NCI-H510A (cell line): Measurements from ENCODE around the gene ATP6V1F.
"Not testable (repeated sequence)": the region's sequence is repeated elsewhere in the genome, so short reads cannot be mapped to it uniquely, and the experiment has no call there.

Experiments
- DNase-seq: peaks from one replicate; lab custom pipeline; 2025; lab: John Stamatoyannopoulos, UW

The ATP6V1F gene

DNA sequence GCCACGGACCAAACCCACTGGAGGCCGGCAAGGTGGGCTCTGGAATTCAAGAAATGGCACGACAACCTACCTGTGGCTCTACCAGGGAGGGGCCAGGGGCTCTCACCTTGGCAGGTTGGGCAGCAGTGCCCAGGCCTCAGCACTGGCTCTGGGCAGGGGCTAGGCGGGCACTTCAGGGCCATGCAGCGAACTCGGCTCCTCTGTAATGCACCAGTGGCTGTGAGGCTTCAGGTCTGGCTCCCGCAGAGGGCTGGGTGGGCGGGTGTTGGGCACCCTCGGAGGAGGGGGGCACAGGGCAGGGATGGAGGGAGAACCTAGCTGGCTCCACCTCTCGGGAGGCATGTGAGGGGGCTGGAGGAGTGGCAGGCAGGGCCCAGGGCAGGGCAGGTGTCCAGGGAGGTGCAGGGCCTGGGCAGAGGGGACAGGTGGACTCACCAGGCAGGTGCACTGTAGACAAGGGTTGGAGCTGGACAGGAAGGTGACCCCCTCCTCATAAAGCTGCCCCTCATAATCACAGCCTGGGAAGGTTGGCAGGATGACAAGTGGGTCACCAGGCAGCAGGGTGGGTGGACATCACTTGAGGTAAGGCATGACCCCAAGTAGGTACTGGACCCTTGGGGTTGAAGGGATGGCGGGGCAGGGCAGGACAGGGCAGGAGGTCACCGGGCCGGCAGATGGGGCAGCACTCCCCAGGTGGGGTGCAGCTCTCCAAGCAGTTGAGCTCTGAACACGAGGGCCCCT lies 41.1 kb downstream of the ATP6V1F start:
- DNase-seq, result no peak

DNA sequence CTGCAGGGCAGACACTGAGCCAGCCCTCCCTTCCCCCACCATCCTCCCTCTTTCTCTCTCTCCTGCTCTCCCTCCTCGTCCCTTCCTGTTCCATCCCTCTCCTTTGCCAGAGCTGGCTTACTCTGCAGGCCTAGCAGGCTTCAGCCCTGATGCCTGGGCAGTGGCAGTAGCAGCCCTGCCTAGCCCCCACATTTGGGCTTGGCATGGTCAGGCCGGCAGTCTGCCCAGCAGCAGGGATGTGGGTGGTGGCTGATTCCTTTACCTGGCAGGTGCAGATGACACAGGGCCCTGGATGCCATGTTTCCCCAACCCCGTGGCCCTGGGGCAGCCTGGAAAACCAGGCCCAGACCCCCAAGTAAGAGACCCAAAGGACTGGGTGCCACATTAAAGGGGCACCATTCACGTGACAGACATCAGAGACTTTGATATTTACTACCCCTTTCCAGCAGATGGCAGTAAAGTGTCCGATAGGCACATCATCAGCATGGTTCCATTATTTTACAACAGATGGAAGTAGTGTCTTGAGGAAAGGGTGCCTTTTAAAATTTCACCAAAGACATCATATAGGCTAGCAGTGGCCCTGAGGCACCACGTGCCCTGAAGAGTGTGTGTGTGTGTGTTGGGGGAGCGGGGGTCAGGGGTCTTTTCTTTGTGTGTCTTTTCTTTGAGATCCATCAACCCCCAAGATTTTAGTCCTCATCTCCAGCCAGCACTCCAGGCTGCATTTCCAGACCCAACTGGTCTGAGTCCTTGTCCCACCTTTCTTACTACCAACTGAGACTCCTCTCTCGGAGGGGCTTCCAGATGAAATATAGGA lies 41.9 kb downstream of the ATP6V1F start:
- DNase-seq, result no peak

DNA sequence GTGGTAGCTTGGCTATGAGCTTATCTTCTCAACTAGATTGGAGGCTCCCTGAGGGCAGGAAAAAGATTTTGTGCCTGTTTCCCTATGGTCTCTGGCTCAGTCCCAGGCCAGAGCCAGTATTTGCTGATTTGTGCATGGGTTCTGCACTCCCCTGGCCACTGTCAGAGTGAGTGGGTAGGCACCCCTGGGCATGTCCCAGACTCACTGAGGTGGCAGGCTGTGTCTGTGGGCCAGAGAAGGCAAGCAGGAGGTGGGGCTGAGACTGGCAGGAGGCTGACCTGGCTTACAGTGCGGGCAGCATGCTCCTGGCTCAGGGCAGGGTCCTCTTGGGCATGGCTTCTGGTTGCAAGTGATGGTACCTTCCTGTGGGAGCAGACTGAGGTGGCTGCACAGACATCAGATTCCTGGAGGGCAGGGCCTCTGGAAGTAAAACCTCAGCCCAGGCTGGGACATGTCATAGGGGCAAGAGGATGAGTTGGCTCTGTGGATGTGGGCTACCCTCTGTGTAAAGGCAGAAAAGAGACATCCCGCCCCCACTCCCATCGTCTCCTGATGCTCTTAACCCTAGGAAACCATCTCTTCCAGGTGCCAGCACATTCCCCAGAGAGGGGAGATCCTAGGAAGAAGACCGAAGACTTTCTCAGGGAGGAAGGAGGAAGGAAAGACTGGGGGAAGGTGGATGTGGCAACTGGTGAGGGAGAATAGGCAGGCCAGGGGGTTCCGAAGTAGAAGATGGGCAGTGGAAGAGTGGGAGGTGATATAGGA lies 43.5 kb downstream of the ATP6V1F start:
- no peak for DNase-seq

DNA sequence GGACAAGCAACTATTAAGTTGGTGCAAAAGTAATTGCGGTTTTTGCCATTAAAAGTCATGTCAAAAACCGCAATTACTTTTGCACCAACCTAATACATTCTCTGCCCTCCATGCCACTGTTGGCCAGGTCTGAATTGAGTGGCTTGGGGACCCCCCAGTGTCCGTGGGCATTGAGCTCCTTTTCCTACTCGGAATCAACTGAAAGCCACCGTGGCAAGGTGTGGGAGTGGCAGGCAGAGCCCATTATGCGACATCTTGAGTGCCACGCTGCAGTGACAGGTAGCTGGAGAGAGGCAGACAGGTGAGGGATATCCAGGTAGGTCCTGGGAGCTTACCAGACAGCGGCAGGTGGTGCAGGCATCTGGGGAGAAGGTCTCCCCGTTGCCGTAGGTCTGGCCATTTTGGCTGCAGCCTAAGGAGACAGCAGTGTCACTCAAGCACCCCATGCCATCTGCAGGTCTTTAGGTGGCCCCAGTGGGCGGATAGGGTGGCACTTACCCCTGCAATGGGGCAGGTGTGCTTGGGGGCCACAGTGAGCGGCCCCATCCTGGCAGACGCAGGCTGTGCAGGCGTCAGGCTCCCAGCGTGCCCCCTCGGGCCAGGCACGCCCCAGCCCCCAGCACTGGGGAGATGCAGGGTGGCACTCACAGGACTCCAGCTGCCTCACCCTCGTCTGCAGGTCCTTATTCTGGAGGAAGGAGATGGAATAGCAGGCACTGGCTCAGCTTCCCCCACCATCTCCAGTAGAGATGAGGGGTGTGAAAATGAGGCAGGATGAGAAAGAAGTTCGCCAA lies 44.3 kb downstream of the ATP6V1F start:
- DNase-seq, result no peak

DNA sequence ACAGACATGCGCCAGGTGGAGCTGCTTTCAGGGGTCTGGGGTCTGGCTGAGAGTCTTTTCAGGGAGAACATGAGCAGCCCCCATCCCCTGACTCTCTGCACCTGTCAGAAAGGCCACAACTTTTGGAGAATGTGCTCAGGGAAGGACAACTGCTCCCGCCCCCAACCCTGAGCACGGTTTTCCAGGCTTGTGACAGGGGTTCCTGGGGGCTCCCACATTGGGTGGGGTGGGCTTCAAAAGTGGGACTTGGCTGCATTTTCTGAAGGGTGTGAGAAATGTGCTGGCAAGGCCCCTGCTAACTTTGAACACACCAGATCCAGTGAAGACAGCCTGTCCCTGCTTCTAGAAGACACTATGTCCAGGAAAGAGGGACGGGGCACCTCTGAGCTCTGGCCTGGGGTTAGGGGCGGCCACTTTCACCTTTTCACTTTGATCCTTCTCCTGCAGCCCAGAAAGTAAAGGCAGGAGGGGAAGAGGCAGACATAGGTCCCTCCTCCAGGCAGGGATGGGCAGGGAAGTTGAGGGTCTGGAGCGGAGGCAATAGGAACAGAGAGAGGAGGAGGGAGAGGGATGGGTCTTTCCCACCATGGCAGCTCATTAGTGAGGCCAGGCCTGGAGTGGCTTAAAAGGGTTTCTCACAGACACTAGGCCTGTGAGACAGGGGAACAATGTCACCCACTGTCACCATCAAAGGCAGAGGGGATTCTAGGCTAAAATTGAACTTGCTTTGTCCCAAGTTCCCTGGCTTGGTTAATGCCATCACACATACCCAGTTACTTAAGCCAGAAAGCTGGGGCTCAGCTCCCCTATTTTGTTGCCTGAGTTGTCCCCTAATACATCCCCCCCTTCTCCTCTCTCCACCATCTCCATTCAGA lies 46.3 kb downstream of the ATP6V1F start:
- no peak for DNase-seq

DNA sequence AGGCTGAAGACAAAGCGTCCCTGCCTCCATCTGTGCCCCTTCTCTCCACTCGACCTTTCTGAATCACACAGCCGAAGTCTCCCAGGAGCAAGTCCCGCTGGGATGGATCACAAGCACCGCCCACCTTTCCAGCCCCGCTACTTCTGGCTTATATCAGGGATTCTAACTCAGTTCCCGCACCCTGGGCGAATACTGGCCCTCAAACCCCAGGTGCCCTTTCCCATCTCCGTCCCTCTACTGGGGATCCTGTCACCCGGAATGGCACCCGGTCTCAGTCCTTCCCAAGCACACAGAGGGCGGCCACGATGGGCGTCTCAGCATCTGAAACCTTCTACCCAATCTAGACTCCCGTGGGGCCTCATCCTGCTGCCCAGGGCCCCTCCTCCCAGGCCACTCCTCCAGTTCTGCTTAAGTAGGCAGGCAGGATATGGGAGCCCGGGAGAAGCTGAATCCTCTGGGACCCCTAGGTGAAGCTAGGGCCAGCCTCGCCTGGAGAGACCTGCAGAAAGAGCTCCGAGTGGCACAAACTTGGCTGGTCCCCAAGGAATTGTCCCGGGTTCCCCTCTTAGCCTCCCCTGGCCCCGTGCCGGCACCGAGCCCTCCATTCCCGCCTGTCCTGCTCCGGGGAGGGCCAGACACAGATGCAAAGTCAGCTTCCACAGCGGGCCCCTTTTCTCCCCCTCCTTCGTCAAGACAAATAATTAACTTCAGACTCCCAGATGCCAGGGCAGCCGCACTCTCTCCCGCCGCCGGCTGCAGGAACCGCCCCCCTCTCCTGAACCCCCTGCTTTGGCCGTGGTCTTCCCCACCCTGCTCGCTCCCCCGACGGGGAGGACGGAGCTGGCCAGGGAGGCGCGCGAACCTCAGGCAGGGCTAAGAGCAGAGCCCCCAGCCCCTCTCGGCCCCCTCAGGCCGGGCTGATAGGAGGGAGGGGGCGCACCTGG lies 47.2 kb downstream of the ATP6V1F start:
- no peak for DNase-seq

- DNase-seq, result no peak
These were observed 47.9 kb downstream of the ATP6V1F start, which contains the start of gene KCP for GRCh38 chr7:128910569-128910945. Gene KCP, minus strand, starts transcription at chr7:128910709. Its CDS starts 33 bp downstream, at chr7:128910676.

GRCh38 chr7:128911423-128912031 lies 48.9 kb downstream of the ATP6V1F start:
- DNase-seq, result no peak

GRCh38 chr7:128912281-128912680 lies 49.6 kb downstream of the ATP6V1F start:
- DNase-seq, result no peak

DNA sequence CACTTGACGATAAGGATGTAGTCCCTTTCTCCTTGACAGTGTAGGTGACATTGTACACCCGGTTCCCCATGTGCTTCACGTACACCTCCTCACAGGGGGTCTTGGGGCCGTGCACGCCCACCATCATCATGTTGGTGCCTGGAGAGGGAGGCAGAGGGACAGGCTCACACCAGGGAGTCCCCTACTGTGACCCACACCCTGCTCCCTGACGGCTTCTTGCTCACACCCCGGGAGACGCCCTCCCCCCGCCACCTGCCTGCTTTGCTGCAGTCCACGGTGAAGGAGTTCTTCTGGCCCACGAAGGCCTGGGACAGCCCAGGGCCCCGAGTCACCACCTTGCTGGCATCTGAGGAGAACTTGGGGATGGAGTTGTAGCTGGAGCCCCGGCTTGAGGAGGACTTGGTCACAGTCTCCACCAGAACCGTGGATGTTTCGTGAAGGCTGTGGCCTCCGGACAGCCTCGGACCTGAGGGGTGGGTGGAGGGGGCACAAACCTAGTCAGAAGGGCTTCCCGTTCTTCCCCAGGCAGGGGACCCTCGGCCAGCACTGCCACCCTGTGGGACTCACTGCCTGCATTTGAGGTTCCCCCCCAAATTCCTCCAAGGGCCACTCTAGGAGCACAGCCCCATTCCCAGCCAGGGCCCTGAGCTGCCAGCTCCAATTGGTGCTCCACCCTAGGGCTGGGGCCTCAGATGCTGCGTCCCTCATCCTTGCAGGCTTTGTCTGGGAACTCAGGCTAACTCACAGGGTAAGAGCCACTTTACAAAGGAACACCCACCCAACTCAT lies 50.2 kb downstream of the ATP6V1F start:
- not testable (repeated sequence) for DNase-seq

- no peak for DNase-seq
These were observed 51.4 kb downstream of the ATP6V1F start for GRCh38 chr7:128913870-128914565.

GRCh38 chr7:128914566-128915151 lies 52.0 kb downstream of the ATP6V1F start:
- DNase-seq, result no peak

- DNase-seq, result no peak
These were observed 52.7 kb downstream of the ATP6V1F start for GRCh38 chr7:128915271-128915819.
